ENCODE results near the gene GZMB. TPM values are rescaled to one million over a fixed set of nuclear protein-coding genes. Genes with fewer than 3 reads are reported as not detected.

The GZMB gene
- total RNA-seq, 1 donor from 2014 or later = not detected

DNA sequence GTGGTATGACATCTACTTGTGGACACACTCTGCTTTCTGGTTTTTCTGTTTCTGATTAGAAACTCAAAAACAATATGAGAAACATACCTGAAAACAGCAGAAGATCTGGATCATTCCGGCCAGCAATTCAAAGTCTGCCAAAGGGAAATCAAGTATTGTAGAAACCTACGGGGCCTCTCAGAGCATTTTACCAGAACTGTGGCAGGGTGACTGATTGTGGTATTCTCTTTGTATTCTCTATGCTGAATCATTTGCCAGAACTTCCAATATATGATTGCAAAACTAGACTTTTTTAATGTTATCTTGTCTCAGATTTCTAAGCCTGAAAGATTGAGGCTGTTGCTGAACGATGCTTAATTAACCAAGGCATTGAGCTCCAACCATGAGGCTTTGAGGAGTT lies 5.9 kb upstream of the GZMB start:
- DNase-seq (ENCODE audit: low spot score in 2 of 2, unreplicated experiment in 2 of 2) = no peak
- no peaks in the 10 kb centered on the region for H3K27me3 Mint-ChIP-seq (ENCODE audit: low read depth)
- no peaks in the 10 kb centered on the region for H3K4me1 Mint-ChIP-seq
- no peak overlapping the region for H3K4me3 Mint-ChIP-seq
- no peak overlapping the region for H3K27ac Mint-ChIP-seq
- no peaks in the 10 kb centered on the region for H3K36me3 Mint-ChIP-seq
- H3K9me3 Mint-ChIP-seq = peaks cover 72% of the 10 kb centered on the region
- TF ChIP-seq, protein P1, sequence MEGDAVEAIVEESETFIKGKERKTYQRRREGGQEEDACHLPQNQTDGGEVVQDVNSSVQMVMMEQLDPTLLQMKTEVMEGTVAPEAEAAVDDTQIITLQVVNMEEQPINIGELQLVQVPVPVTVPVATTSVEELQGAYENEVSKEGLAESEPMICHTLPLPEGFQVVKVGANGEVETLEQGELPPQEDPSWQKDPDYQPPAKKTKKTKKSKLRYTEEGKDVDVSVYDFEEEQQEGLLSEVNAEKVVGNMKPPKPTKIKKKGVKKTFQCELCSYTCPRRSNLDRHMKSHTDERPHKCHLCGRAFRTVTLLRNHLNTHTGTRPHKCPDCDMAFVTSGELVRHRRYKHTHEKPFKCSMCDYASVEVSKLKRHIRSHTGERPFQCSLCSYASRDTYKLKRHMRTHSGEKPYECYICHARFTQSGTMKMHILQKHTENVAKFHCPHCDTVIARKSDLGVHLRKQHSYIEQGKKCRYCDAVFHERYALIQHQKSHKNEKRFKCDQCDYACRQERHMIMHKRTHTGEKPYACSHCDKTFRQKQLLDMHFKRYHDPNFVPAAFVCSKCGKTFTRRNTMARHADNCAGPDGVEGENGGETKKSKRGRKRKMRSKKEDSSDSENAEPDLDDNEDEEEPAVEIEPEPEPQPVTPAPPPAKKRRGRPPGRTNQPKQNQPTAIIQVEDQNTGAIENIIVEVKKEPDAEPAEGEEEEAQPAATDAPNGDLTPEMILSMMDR (IDR thresholded peaks at IDR 0.05; ENCODE audit: unreplicated experiment) = no peak

DNA sequence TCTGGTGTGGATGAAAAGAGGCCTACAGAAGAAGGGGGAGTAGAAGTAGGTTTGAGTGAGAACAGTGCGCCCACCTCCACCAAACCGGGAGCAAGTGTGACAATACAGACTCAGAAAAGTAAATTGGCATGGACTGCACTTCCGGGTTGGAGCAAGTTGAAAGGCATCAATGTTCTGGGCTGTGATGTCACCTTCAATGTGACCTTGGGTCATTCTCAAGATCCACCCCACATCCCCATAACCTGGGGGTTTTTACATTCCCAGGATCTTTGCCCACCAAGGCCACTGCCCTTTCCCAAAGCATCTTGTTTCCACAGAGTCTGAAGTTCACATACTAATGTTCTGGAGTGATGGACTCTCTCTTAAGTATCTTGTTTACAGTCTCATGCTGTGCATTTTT lies 5.3 kb upstream of the GZMB start:
- Mint-ChIP-seq H3K27me3 (ENCODE audit: low read depth) (no peaks in the 10 kb centered on the region), H3K9me3 (peaks cover 75% of the 10 kb centered on the region), H3K27ac (no peak overlapping the region), H3K36me3 (no peaks in the 10 kb centered on the region), H3K4me1 (no peaks in the 10 kb centered on the region), H3K4me3 (no peak overlapping the region)
- TF ChIP-seq, protein P1 (IDR thresholded peaks at IDR 0.05; ENCODE audit: unreplicated experiment) = no peak
- no peak for DNase-seq (ENCODE audit: low spot score in 2 of 2, unreplicated experiment in 2 of 2)

DNA sequence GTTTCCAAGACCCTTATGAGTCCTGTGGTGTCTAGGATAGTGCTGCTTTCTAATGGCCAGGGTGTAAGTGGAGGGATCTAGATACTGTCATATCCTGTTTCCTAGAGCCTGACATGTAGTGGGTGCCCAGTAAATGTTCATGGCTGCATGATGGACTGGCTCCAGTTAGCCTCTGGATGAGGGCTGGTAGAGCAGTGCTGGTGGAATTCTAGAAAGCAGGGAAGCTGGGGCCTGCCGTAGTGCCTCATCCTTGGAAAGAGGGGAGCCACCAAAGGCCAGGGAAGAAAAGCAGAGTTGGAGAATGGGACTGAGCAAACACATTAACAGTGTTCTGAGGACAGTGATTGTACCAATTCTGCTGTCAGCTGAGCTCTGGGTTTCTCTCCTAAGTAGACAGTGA lies 637 bp downstream of the GZMB start:
- Mint-ChIP-seq H3K27ac (no peak overlapping the region), H3K27me3 (ENCODE audit: low read depth) (no peaks in the 10 kb centered on the region), H3K36me3 (peaks cover 2% of the 10 kb centered on the region), H3K4me1 (no peaks in the 10 kb centered on the region), H3K9me3 (peaks cover 62% of the 10 kb centered on the region), H3K4me3 (no peak overlapping the region)
- TF ChIP-seq, protein P1 (IDR thresholded peaks at IDR 0.05; ENCODE audit: unreplicated experiment) = no peak
- no peak for DNase-seq (ENCODE audit: low spot score in 2 of 2, unreplicated experiment in 2 of 2)

DNA sequence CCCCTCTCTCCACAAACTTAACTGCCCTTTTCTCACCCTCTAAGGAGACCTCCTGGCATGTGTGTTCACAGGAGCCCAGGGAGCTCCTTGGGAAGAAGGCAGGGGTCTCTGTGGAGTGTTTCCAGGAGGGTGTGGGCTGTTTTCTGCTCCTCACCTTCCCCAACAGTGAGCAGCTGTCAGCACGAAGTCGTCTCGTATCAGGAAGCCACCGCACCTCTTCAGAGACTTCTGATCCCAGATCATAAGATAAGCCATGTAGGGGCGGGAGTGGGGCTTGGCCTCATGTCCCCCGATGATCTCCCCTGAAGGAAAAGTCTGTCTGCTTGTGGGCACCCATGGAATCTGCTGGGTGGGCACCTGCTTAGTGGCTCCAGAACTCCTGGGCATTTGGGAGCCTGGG lies 1.2 kb downstream of the GZMB start:
- DNase-seq (ENCODE audit: low spot score in 2 of 2, unreplicated experiment in 2 of 2) = no peak
- Mint-ChIP-seq H3K4me3 (no peak overlapping the region), H3K27ac (no peak overlapping the region), H3K4me1 (no peaks in the 10 kb centered on the region), H3K9me3 (peaks cover 63% of the 10 kb centered on the region), H3K36me3 (peaks cover 2% of the 10 kb centered on the region), H3K27me3 (ENCODE audit: low read depth) (no peaks in the 10 kb centered on the region)
- TF ChIP-seq, protein P1 (IDR thresholded peaks at IDR 0.05; ENCODE audit: unreplicated experiment) = no peak

DNA sequence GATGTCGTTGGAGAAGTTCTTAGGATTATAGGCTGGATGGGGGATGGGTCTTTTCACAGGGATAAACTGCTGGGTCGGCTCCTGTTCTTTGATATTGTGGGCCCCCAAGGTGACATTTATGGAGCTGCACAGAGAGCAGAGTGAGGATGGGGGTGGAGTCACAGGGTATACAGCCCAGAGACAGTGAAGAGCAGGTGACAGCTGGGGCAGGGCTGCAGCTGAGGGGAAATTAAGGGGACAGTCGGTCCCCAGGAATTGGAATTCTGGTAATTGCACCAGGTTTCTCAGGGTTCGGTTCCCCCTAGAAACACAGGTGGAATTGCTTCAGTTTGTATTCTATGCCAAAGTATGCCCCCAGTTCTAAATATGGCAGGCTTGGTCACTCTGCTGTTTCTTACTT lies 1.7 kb downstream of the GZMB start:
- Mint-ChIP-seq H3K27me3 (ENCODE audit: low read depth) (no peaks in the 10 kb centered on the region), H3K4me3 (no peak overlapping the region), H3K9me3 (peaks cover 63% of the 10 kb centered on the region), H3K36me3 (peaks cover 2% of the 10 kb centered on the region), H3K27ac (no peak overlapping the region), H3K4me1 (no peaks in the 10 kb centered on the region)
- TF ChIP-seq, protein P1 (IDR thresholded peaks at IDR 0.05; ENCODE audit: unreplicated experiment) = no peak
- DNase-seq (ENCODE audit: low spot score in 2 of 2, unreplicated experiment in 2 of 2) = no peak

DNA sequence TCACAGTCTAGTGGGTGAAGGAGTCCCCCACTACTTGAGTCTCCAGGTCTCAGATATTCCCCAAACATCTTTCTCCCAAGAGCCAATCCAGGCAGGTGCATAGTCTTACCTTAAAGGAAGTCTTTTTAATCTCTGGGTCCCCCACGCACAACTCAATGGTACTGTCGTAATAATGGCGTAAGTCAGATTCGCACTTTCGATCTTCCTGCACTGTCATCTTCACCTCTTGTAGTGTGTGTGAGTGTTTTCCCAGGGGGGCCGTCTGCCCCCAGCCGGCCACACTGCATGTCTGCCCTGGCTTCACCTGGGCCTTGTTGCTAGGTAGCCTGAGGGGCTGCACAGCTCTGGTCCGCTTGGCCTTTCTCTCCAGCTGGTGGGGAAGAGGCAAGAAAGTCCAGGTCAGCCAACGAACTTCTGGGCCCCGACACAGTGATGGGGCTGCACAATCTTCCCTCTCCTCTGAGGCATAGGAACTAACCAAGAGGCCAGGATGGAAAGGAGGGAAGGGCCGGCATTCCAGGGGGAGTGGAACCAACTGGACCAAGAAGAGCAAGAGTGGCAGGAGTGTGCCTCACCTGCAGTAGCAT lies 2.1 kb downstream of the GZMB start:
- no peak for DNase-seq (ENCODE audit: low spot score in 2 of 2, unreplicated experiment in 2 of 2)
- TF ChIP-seq, protein P1 (IDR thresholded peaks at IDR 0.05; ENCODE audit: unreplicated experiment) = no peak

More for the DNA sequence above, 2.1 kb downstream of the GZMB start:
- no peaks in the 10 kb centered on the region for H3K27me3 Mint-ChIP-seq (ENCODE audit: low read depth)
- peaks cover 62% of the 10 kb centered on the region for H3K9me3 Mint-ChIP-seq
- H3K4me1 Mint-ChIP-seq = no peaks in the 10 kb centered on the region
- peaks cover 2% of the 10 kb centered on the region for H3K36me3 Mint-ChIP-seq
- no peak overlapping the region for H3K4me3 Mint-ChIP-seq
- H3K27ac Mint-ChIP-seq = no peak overlapping the region
